Colon (tissue), 2 donors: ENCODE measurements around the gene LRRC4C.
"Not testable (repeated sequence)": the region's sequence is repeated elsewhere in the genome, so short reads cannot be mapped to it uniquely, and the experiment has no call there.

Experiments
- FAIRE-seq: peaks from 2 replicates; lab custom pipeline; 2012; peaks lifted over from hg19 to GRCh38; lab: Jason Lieb, UNC
- donor health status: control.
- donor health status: control.

LRRC4C gene

DNA sequence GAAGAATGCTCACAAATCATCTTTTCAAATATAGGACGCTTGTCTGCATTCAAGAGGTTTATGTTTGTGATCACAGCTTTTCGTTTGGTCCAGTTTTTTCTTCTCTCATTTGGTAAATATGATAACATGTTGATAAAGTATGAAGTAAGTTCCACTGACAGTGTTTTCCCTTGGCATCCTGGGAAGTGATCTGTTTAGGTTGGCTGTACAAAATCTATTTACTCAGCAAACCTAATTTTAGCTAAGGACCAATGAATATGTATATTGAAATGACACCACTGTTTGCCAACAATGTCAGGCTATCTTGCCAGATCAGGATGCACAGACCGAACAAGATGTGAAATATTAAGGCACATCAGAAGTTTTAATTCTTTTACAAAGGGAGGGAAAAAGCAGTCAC is 1230.8 kb downstream of the LRRC4C start:
- FAIRE-seq, result no peak

DNA sequence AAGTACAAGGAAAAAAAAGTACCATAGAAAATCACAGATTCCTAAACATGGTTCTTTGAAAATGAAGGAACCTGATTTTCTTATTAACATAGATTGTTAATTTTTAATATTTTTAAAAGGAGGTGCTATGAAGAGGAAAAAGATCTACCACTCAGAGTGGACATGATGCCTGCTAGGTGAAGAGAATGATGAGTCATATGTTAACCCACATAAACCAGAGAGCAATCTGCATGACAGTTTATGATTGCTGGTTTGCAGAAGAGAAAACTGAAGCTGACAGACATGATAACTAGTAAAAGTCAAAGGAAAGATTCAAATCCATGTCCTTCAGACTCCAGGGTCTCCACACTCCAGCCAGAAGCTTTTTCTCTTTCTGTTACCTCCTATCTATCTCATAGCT is 1231.7 kb downstream of the LRRC4C start:
- FAIRE-seq, result no peak

DNA sequence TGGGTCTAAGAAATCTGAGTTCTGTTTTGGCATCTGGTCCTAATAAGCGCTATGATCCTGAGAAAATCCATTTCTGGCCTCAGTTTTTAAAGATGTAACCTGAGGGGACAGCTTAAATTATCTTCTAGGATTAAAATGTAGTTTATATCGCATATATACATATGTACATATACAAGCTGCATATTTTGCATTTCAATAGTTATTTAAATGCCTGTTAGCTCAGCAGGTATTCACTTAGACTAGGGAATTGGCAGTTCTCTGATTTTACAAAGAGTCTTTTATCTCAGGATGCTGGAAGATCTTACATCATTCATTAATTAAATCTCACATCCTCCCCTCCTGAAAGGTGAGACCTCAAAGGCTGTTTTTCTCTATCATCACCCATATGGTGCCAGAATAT is 1232.8 kb downstream of the LRRC4C start:
- FAIRE-seq, result no peak

DNA sequence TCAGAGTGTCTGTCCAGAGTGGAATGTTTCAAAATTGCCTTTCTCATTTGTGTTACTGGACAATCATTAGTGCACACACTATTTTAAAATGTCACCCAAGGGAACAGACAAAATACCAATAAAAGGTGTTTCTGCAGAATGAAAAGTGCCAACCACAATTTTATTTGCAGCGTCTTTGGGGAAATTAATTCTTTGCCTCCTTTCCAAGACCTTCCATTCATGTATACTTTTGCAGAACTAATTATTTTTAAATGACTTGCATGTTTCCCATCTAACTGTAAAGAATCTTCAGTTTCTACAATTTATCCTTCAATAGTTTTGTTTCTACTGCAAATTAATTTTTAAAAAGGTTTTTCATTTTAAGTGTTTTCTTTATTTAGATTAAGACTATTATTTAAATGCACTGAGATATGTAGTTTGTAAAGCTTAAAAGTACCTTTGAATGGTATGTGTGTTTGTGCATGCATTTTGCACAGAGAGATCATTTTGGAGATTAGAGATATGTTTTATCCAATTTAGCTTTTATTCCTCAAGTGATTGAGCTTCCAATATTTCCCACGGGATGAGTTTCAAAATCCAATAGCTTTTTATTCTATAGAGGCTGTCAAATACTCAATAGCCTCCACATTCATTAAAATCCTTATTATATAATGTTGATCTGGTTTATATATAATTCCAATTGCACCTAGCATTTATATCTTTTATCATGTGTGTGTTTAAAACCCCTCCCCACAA is 1235.7 kb downstream of the LRRC4C start:
- no peak for FAIRE-seq

DNA sequence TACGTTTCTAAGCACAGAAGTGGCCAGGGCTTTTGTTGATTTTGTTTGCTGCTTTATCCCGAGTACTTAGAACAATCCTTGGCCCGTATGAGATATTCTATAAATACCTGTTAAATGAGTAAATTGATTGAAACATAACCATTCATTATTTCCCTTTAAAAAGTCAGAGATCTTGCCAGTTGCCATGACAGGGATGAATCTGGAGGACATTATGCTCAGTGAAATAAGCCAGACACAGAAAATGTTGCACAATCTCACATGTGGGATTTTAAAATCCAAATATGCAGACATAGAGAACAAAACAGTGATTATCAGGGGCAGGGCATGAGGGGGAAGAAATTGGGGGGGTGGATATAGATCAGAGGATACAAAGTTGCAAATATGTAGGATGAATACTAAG is 1240.1 kb downstream of the LRRC4C start:
- no peak for FAIRE-seq

DNA sequence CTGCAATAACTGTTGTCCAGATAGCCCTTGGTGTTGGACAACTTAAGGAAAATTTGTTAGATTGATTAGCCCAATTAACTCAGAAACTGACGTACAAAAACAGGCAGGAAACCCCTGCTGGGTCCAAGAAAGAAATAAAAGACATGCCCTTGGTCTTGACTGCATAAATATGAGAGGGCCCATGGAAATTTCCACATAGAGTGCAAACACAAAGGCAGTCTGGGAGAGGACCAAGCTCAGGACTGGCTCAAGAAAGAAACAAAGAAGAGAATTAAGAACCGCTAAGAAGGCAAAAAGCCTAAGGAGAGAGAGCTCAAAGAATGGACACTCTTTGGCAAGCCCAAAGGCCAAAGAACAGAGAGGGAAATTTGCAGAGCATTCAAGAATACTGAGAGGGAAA is 1243.9 kb downstream of the LRRC4C start:
- no peak for FAIRE-seq

DNA sequence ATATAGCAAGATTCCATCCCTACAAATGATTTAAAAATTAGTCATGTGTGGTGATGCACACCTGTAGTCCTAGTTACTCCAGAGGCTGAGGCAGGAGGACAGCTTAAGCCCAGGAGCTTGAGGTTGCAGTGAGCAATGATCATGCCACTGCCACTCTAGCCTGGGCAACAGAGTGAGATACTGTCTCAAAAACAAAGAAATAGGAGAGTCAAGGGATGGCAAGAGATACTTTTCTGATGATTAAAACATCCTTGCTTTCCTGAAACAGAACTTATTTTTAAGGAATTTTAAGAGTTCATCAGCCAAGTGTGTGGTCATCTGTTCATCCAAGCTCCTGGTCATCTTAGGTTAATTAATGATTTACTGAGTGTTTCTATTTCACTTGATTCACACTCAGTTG is 1252.0 kb downstream of the LRRC4C start:
- FAIRE-seq, result no peak

DNA sequence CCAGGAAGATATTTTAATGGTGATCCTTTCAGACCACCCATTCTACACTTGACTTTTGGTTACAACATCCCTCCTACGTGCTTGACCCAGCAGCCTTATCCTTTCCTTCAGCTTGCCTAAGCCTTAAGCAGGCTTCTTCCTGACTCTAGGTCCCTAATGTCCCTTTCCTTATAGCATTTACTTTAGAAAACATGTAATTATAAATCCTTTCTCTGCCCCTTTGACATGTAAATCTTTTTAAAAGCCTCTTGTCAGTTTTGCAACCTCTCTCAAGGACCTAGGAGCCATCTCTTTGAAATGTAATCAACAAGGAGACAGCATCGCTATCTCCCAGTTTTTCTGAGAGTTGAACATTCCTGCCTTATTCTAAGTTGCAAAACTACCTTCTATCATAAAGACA is 1255.2 kb downstream of the LRRC4C start:
- no peak for FAIRE-seq

DNA sequence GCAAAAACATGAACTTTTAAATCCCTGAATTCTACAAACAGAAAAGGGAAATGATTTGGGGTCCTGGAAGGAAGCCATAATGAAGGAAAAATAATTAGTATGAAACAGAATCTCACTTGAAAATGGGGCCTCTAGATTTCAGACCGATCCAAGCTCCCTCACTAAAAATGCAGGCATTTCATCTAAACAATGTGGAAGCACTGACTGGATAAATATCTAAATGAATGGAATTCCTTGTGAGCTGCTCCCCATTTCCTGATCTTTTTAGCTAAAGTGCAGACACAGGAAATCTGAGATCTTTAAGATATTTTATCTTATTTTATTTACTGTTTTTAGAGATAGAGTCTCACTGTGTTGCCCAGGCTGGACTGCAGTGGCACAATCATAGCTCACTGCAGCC is 1255.8 kb downstream of the LRRC4C start:
- no peak for FAIRE-seq

DNA sequence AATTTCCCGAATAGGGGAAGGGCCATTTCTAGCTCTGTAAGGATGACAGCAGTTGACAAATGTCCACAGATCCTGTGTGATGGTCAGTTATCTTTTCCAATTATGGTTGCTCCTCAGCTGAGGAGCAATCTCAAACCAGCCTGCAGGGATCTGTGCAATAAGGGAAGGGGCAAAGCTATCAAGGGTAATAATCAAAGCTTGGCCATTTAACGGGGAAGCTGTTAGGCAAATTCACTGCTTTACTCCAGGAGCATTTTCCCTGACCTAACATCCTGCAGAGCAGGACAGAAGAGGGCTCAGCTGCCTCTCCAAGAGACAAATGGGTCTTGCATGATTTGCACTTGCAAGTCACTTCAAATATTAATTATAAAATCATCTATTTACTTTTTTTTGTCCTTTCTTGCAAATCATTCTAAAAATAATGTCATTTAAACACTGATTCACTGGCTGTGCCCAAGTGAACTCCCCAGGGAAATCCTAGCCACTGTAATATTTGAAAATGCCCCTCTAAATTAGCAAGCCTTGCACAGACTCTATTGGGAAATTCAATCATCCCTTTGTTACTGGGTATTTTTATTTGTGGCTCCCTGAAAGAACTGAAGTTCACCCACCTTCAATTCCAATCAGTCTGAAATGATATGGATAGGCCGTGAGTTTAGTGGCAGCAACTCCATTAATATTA is 1256.7 kb downstream of the LRRC4C start:
- no peak for FAIRE-seq

DNA sequence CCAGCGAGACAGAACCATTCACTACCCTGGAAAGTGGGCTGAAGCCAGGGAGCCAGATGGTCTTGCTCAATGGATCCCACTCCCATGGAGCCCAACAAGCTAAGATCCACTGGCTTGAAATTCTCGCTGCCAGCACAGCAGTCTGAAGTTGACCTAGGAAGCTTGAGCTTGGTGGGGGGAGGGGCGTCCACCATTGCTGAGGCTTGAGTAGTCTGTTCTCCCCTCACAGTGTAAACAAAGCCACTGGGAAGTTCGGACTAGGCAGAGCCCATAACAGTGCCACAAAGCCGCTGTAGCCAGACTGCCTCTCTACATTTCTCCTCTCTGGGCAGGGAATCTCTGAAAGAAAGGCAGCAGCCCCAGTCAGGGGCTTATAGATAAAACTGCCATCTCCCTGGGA is 1266.9 kb downstream of the LRRC4C start:
- not testable (repeated sequence) for FAIRE-seq

DNA sequence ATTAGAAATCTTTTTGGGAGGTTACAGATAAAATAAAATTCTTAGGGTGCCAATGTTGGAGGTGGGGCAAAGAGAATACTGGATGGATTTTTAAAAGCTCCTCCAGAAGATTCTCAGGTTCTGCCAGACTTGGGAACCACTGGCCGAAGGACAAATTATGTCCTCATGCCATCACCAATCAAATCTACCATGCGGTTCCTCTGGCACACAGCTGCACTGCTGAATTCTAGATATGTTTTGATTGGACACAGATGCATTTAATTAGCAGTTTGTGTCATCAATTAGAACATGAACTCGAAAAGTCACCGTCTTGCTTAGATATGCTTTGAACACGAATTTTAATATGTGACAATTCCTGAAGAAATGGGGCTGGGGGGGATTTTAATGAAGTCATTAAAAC is 1269.2 kb downstream of the LRRC4C start:
- FAIRE-seq, result no peak

DNA sequence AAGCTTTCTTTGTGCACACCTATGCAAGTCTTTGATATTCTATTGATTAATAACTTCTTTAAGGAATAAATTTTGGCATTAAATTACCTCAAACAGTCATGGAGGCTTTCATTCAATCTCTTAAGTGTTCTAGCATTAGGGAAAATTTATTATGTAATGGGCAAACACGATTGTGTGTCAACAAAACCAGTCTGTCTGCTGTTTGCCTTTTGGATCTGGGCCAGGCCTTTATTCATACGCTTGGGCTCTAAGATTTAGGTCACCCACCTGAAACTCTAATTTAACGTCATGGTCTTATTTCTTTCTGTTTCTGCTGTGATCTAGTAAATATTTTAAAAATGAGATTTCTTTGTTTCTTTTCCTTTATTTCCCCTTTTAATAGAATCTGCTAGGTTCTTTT is 1270.6 kb downstream of the LRRC4C start:
- FAIRE-seq, result no peak

DNA sequence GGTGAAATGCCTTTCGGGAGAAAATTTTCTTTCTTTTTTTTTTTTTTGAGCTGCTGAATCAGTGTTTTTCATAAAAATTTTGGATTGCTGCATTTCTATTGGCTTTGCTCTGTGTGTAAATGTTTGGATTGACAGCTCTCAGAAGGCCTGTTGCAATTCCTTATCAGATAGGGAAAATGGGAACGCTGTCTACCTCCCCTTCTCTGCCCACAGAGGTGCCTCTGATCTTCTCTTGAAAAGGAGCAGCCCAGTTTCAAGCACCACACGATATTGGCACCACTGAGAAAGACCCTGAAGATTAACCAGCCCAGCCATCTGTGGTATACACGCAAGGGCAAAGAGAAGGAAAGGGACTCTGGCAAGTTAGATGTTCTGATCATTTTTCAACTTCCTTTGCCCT is 1272.2 kb downstream of the LRRC4C start:
- no peak for FAIRE-seq

DNA sequence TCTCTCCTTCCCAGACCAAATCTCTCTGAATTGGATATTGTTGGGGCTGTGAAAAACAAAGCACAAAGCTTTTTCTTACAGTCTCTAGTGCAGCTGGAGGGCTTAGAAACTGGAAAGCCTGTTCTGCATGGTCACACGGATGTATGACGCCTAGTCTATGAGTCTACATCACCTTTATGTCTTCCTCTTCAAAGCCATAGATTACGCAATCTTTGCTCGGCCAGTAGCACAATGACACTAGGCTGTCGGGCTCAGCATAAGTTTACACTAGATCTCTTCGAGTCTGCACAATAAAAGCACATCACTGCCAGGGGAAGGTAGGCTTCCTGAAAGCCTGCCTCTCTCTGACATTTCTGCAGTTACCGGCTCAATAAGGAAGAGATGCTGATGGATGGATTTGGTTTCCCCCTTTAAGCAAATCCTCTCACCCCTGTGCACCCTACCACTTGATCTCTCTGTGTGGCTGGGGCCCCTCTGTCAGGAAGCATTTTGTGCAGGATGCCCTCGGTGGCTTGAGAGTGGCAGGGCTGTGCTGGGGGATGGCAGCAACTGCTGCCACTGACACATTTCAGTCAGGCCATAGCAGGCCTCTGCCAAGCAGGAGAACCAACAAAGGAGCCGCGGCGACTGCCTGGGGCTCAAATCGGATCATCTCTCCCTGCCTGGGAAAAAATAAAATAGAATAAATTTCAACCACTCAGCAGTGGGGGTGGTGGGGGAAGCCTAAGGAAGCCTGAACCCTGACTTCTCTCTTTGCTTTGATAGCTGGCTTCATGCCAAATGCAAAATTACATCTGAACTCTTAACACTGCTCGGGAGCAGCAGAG is 1272.8 kb downstream of the LRRC4C start:
- FAIRE-seq, result no peak

DNA sequence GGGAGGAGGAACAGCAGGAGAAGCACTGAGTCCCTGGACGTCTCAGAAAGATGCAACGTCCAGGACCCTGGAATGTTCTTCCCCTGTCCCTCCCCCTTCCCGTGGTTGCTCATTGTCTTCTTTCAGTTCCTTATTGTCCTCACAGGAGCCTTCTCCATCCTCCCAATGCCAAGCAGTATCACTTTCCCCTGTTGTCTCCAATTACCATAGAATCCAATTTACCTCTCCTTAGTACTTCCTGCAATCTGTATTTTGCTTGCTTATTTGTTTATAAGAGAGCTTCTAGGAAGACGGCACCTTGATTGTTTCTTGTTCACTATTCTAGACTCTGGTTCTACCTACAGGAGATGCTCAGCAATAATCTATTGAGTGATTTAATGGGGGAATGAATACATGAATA is 1273.7 kb downstream of the LRRC4C start:
- no peak for FAIRE-seq

DNA sequence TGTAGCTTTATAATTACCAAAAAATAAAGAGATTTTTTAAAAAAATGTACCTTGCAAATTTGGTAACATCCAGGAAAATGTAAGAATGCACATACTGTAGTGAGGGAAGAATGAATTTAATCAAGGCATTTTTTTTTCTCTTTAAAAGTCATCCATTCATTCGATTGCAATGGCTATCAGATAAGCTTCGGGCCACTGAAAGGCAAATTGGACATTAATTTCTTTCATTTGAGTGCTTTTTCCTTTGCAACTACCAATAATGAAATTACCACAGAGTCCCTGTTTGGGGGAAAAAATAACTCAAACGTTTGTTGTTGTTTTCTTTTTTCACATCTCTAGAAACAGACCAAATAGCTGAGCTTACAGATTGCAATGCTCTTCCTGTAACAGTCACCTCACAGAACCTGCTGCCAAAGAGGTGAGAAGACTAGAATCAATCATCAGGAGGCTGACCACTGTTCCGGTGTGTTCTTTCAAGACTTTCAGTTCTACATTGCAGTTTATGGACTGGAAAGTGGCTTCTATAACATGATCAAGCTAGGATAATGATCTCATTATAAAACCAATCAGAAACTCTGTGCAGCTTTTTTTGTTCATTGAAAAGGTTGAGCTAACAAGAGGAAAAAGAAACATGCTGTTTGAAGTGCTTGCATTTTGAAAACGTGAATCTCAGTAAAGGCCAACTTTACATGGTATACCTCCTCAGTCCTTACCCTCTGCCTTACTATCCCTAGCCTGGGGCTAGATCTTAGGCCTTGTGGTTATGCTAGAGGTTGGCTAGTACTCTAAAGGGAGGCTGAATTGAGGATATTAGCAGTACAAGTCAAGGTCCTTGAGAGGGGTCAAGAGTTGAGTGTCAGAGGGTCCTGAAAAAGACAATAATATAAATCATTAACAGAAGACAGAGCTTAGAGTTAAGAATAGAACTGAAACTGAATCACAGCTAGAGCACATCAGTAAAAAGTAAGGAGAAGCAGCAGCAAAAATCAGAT is 1276.1 kb downstream of the LRRC4C start:
- no peak for FAIRE-seq

DNA sequence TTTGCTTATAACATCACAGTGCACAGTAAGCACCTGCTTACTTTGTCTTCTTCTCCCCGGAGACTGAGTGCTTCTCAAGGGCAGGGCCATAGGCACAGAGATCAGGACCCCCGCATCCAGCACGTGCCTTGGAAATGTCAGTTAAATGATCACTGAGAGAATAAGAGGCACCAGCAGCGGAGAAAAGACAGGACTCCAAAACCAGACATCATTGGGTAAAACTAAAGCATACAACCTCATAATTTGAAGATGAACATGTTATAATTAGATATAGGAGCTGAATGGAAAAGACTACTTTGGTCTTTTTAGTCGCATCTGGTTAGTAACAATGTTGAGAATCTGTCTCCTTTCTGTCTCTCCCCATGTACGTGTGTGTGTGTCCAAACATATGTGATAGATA is 1279.9 kb downstream of the LRRC4C start:
- FAIRE-seq, result no peak

DNA sequence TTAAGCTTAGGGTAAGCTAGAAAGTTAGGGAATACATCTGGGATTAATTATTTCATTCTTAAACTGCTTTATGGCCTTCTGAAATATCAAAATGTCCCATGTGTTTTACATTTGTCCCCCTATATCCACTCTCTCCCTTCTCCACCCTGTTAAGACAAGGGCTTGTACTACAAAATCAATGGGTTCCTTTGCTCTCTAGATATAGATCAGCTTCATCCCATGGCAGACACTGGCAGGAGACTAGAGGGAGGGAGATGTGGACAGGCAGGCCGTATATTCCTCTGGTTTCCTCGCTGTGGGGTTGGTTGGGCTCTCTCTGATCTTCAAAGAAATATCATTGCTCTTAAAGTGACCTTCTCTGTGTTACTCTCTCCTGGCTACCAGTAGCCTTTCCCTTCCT is 1281.0 kb downstream of the LRRC4C start:
- FAIRE-seq, result no peak

DNA sequence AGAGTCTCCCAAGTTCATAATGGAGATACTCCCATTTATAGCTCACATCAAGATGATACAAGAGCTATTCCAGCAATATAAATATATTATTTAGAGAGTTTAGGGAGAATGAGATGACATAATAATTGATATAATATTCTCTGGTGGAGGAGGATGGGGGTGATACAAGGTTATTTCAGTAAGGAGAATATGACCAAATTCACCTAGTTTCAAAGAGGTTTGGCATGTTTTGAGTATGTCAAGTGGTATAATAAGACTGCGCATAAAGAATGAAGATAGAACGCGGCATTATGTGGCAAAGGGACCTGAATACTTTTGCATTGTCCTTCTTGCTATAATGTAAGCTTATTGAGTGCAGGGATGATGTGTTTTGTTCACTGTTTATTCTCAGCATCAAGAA is 1283.5 kb downstream of the LRRC4C start:
- no peak for FAIRE-seq

DNA sequence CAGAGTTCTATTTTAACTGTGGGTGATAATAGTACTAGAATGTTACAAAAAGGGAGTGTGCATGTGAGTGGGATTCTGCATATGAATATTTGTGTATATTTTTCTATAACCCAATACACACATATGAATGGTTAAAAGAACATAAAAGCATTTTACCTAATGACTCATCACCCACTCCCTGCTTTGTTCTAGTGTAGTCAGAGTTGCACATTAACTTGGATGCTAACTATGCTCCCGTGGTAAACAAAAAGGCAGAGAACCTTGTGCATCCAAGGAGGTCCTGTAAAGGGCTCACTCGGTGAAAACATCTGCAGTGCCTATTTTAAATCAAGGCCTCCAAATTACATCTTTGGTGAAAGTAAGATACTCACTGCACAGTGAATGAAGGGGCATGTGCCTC is 1289.4 kb downstream of the LRRC4C start:
- no peak for FAIRE-seq

DNA sequence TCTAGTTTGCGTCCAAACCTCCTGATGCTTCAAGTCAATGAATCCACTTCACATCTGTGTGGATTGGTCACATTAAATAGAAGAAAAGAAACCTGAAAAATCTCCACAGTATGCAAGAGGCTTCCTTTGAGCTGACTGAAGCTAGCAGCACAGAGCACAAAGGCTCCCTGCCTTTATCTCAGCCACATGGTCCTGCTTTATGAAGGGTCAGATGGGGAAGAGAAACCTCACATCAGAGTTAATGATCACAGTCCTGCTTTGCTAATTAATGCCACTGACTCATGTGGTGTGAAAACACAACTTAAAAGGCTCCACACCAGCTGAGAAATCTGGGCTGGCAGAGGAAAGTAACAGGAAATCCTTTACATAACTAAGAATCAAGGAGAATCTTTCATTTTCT is 1291.0 kb downstream of the LRRC4C start:
- FAIRE-seq, result no peak
